Stimulated activated CD8-positive, alpha-beta memory T cell treated with anti-CD3 and anti-CD28 coated beads, Interleukin-4, amount 100 ng/mL, for 1 hour (primary cell): Measurements from ENCODE around the gene TMTC4.
"Not testable (repeated sequence)": the region's sequence is repeated elsewhere in the genome, so short reads cannot be mapped to it uniquely, and the experiment has no call there.

Source experiments
- DNase-seq, 2 donors: peaks; one replicate each; pipeline ENCODE4 v3.0.0-alpha.2; 2020; ENCODE audit warnings: low read depth in 2 of 2, low spot score in 1 of 2

The TMTC4 gene

DNA sequence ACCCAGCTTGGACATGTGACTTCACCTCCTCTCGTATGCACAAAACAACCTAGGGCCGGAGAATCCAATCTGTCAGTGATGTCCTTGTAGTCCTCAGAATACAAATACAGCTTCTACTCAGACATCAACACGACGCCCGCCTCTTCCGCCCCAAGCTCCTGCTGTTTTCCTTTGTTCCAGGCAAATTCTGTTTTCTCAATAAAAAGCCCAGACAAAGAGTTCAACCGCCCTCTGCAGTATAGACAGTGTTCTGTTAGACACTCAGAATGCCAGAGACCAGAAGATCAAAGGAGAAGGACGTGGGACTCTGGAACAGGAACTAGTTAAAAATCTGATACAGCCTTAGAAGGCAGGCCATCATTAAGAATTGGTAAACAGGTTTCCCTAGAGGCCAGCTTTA is 44.0 kb downstream of the TMTC4 start:
- no peak for DNase-seq

DNA sequence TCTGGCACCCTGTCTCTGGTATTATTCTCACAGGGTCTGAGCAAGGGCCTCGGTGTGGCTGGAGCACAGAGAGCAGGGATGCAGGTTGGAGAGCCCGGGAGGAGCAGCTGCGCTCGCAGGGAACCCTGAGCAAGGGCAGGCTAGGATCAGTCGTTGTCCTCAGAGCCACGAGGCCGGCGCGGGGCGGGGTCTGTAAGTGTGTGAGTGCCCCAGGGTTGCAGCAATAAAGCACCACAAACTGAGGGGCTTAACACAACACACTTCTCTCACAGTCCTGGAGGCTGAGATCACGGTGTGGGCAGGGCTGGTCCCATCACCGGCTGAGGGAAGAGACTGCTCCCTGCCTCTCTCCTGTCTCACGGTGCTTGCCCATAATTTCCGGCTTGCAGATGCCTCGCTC is 47.5 kb downstream of the TMTC4 start:
- no peak for DNase-seq

- no peak for DNase-seq
These were observed 49.1 kb downstream of the TMTC4 start for GRCh38 chr13:100625447-100625846.

DNA sequence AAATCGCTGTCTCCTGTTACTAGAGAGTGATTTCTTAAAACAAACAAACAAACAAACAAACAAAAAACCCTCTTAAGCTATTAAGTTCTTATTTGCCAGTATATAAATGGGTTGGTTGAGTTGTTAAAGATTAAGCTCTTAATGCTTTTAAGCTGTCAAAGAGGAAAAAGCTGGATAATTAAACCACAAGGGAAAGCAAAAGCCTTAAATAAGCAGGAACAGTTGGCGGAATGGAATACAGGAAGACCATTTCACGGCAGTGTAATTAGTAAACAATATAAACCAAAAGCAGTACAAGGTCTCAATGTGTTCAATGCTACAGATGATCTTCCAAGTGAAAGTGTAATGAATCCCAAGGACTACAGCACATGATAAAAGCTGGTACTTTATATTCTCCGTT is 53.8 kb downstream of the TMTC4 start:
- no peak for DNase-seq

GRCh38 chr13:100619940-100620339 is 54.7 kb downstream of the TMTC4 start:
- DNase-seq, result no peak

GRCh38 chr13:100618897-100619296 is 55.7 kb downstream of the TMTC4 start:
- DNase-seq, result not testable (repeated sequence)

DNA sequence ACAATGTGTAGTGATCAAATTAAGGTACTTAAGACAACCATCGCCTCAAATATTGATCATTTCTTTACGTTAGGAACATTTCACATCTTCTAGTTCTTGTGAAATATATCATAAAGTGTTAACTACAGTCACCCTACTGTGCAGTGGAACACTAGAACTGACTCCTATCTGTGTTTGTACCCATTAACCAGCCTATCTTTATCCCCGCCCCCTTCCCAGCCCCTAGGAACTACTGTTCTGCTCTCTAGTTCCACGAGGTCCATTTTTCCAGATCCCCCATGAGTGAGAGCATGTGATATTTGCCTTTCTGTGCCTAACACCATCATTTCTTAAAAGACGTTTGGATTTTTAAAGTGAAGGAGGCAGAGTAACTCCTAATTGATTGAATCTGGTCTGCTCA is 61.6 kb downstream of the TMTC4 start:
- DNase-seq, result no peak

DNA sequence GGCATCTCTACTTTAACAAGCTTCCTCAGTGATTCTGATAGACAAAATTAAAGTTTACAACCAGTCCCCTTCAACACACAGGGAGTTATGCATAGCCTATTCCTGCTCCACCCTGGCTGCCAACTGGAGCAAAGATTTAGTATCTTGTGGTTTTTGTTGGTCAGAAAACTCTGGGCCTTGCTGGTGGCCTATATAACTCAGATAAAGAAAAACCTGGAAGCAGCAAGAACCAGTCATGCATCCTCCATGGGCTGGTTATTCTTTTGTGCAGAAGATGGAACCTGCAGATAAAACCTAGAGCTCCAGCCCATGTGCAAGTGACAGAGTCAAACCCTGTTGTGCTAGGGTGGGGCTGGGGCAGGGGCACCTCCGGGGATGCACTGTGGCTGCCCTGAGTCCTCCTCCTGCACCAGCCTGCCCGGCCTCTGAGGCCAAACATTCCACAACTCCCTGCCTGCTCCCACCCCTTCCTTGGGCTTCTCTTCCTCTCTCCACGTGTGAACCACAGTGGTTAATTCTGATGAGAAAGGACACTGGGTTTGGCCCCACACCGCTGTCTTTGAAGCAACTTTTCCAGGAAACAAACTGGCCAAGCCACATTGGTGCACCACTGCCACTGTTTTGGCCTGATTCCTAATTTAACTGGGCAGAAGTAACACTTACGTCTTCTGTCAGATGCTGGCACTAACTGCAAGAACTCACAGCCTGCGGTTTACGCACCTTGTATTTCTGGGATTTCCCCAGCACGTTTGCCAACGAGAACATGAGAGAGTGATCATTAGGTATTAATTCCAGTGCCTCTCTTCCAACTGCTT is 62.7 kb downstream of the TMTC4 start:
- peak in 1 of 2 donors; percentile 6 for DNase-seq

DNA sequence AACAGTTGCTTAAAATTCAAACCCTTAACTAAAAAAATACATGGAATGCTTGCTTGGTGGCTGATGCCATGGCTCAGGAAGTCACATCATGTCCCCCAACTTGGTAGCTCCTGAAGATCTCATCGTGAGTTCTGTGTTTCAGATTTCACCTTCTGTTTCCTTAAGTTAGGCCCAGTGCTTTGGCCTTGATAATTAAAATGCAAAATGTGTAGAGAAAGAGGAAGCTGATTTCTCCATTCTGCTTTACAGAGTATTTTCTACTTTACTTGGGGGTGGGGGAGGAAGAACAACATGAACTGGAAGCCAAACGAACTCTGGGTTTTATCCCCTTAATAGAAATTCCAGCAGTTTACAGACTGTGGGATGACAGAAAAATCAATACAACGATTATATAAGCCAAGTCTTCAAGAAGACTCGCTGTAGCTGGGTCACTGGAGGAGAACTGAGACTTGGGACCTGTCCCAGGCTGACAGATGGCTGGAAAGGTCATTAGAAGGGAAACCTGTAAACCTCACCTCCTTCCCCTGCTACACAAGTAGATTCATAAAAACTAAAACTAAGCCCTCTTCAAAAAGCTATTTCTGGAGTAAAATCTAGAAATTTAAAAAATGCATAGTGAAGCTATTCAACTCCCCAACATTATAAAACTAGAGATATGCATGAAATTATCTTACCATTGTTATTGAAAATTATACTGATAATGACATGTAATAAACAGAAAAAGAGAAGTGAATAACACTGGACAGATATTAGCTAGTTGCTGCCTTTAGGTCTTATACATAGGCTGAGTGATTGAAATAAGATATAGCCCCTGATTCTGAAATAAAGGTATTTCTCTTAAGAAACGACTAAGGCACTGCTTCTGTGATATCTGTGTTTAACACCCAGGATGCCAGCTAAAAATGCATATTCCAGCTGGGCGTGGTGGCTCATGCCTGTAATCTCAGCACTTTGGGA is 63.9 kb downstream of the TMTC4 start:
- no peak for DNase-seq

DNA sequence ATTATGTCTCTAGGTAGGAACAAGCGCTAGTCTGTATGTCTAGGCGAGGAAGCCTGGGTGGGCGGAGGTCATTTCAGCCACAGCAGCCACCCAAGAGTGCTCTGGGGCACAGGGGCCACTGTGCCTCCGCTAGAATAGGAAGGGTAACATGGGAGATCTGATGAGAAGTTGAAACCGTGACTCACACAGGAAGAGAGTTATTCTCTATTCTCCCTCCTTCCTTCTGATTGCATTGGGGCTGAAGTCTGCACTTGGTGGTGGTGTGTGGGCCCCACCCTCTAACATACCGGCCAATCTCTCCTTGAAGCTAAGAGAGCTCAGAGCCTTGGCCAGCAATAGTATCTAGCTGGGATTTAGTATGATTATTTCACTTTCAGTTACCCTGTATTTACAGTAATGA is 65.7 kb downstream of the TMTC4 start:
- DNase-seq, result no peak

GRCh38 chr13:100608489-100608888 is 66.1 kb downstream of the TMTC4 start:
- no peak for DNase-seq

DNA sequence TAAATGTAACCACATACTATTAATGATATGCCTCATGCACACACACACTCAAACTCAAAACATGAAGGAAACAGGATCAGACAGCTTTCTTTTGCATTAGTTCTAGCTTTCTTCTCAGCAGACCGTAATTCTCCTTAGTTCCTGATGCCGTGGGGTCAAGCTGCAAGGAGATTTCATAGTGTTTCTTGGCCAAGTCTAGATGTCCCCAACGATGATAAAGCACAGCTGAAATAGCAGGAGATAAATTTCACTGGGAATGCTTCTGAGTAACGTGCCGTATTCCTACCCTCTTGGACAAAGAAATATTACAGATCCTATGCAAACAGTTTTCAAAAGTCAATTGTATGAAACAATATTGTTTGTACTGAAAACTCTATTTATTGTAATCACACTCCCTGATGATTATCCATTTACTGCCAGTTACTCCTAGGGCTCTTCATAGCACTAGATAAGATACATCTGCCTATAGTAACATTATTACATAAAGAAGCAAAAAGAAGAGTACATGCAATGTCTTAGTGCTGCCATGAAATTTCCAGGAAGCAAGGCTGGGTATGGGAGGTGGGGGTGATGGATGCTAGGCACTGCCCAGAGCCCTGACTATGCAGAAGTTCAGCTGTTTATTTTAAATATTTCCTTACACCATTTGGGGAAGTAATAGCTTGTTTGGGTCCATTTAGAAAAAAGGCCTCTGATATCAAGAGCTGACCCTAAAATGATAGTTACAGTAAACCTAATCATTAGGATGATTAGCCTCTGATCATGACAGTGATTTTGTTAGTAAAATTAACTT is 69.5 kb downstream of the TMTC4 start:
- DNase-seq, result no peak

DNA sequence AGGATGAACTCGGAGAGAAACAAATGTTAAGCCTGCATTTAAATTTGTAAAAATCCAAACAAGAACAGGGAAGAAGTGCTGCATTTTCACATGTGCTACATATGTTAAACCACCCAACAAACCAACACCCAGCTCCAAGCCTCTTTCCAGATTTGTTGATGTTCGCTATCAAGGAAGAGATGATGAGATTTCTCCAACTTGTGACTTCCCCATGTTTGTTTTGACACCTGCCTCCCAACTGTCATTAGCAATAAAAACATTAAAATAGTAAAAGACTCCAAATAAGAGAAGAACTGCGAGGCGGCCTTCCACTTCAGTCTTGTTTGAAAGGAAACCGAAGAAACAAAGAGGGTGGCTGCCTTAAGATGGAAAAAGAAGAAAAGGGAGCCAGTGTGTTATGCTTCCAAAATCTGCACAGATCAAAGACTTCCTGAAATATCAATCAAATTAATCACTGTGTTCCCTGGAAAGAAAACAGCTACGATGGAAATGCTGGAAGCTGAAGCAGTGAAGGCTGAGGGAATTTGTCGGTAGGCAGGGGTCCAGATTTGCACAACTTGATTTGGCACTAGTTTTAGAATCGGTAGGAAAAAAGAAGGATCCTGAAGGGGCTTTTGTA is 72.0 kb downstream of the TMTC4 start:
- no peak for DNase-seq

GRCh38 chr13:100601716-100602115 is 72.9 kb downstream of the TMTC4 start:
- no peak for DNase-seq

GRCh38 chr13:100600915-100601314 is 73.7 kb downstream of the TMTC4 start:
- no peak for DNase-seq

- DNase-seq, result no peak
These were observed 74.1 kb downstream of the TMTC4 start for GRCh38 chr13:100600461-100600860.

- no peak for DNase-seq
These were observed 77.3 kb downstream of the TMTC4 start for GRCh38 chr13:100597253-100597652.

GRCh38 chr13:100596516-100596915 is 78.1 kb downstream of the TMTC4 start:
- DNase-seq, result no peak

- no peak for DNase-seq
These were observed 79.9 kb downstream of the TMTC4 start for GRCh38 chr13:100594731-100595130.

DNA sequence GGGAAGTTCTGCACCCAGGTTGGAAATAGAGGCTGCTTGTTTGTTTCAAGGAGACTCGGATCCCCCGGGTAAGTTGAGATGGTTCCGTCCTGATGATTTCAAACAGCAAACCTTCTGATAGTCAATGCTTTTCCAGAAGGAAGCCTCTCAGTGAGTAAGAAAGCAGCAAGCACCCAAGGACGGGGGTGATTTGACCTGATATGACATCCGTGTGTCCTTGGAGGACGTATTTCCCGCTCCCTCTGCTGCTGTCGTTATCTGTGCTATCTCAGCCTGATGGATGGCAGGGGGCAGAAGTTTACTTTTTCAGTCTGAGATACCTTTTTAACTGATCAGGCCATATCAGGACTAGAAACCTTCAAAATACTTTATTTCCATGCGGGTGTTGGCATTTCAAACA is 80.3 kb downstream of the TMTC4 start:
- no peak for DNase-seq

DNA sequence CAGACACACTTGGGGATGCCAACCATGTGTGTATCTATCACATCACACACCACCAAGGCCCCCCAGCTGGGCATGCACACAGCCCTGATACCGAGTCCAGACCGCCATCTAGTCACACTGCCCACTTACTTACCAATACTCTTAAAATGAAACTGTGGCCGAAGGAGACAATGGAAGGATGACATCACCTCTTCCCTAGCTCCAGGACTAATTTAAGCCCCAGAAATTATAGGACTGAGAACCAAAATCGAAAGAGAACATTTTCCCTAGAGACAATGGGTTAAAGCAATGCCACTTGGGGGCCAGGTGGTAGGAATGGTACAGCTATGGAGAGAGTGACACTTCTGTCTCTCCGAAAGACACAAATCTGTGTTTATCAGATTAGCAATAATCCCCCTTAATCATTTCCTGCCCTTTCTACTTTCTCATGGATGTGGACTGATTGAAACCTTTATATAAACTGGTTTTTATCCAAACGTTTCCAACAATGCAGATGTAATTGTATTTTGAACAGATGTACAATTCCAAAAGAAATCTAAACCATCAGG is 85.3 kb downstream of the TMTC4 start:
- DNase-seq, result no peak
